Neuronal stem cell (in vitro differentiated cells): ENCODE results near the gene TTLL3. TPM values are rescaled to one million over a fixed set of nuclear protein-coding genes. Genes with fewer than 3 reads are reported as not detected.

Experiments used
- DNase-seq: peaks from one replicate; pipeline ENCODE4 v3.0.0-alpha.2; 2013; ENCODE audit warnings: low spot score
- H2AFZ ChIP-seq: one replicate; pipeline ENCODE4 v1.6.1; 2013; ENCODE audit warnings: mild to moderate bottlenecking, low read length, inconsistent platforms
- H2AK5ac ChIP-seq: 2 replicates; pipeline ENCODE4 v1.6.1; 2013; ENCODE audit warnings: low read depth, mild to moderate bottlenecking, inconsistent platforms, low read length, moderate library complexity, mixed read lengths
- H2BK120ac ChIP-seq: 2 replicates; pipeline ENCODE4 v1.6.1; 2013; ENCODE audit warnings: low read depth, mild to moderate bottlenecking, inconsistent platforms, low read length, moderate library complexity, mixed read lengths
- H2BK12ac ChIP-seq: one replicate; pipeline ENCODE4 v1.6.1; 2013; ENCODE audit warnings: low read length, inconsistent platforms
- H2BK15ac ChIP-seq: 2 replicates; pipeline ENCODE4 v1.6.1; 2013; ENCODE audit warnings: mild to moderate bottlenecking, low read length, inconsistent platforms, mixed read lengths
- H2BK5ac ChIP-seq: one replicate; pipeline ENCODE4 v1.6.1; 2013; ENCODE audit warnings: inconsistent platforms, mild to moderate bottlenecking, low read length, moderate library complexity
- H3K14ac ChIP-seq: one replicate; pipeline ENCODE4 v1.6.1; 2013; ENCODE audit warnings: low read length, inconsistent platforms
- H3K18ac ChIP-seq: 2 replicates; pipeline ENCODE4 v1.6.1; 2013; ENCODE audit warnings: low read length, inconsistent platforms
- H3K23ac ChIP-seq: 2 replicates; pipeline ENCODE4 v1.6.1; 2013; ENCODE audit warnings: low read depth, mild to moderate bottlenecking, mixed read lengths, low read length, inconsistent platforms; ENCODE audit not compliant: poor library complexity
- H3K27ac ChIP-seq: replicated peaks from 3 replicates; pipeline ENCODE4 v1.5.1; 2013; ENCODE audit warnings: low read length, inconsistent platforms
- H3K27me3 ChIP-seq, 3 experiments: 2 replicates each; pipeline ENCODE4 v1.6.1; 2013; ENCODE audit warnings: low read length in 3 of 3, mild to moderate bottlenecking in 2 of 3, inconsistent platforms in 1 of 3, low read depth in 1 of 3, mixed read lengths in 1 of 3, moderate library complexity in 1 of 3; ENCODE audit not compliant: control insufficient read depth in 3 of 3, insufficient read depth in 3 of 3
- H3K36me3 ChIP-seq, 2 donors: replicated peaks in 1 of 2; 2 replicates each; pipeline ENCODE4 v1.6.1; 2013; ENCODE audit warnings: low read length in 2 of 2; ENCODE audit not compliant: control insufficient read depth in 2 of 2, insufficient read depth in 2 of 2
- H3K4ac ChIP-seq: 2 replicates; pipeline ENCODE4 v1.6.1; 2013; ENCODE audit warnings: inconsistent platforms, mild to moderate bottlenecking, low read length, moderate library complexity
- H3K4me1 ChIP-seq, 2 donors: 1 replicate in 1 of 2; 2 replicates in 1 of 2; pipeline ENCODE4 v1.6.1; 2013; ENCODE audit warnings: low read length in 2 of 2, low read depth in 1 of 2; ENCODE audit not compliant: control insufficient read depth in 2 of 2, insufficient read depth in 1 of 2
- H3K4me2 ChIP-seq: one replicate; pipeline ENCODE4 v1.6.1; 2013; ENCODE audit warnings: mild to moderate bottlenecking, low read length, inconsistent platforms; ENCODE audit not compliant: insufficient read depth, poor library complexity, severe bottlenecking
- H3K4me3 ChIP-seq, 2 donors: 2 replicates each; pipeline ENCODE4 v1.5.1; 2013; ENCODE audit warnings: low read length in 2 of 2, mild to moderate bottlenecking in 2 of 2, inconsistent platforms in 1 of 2, moderate library complexity in 1 of 2
- H3K79me1 ChIP-seq: one replicate; pipeline ENCODE4 v1.6.1; 2013; ENCODE audit warnings: low read depth, mild to moderate bottlenecking, inconsistent platforms, low read length, moderate library complexity
- H3K9ac ChIP-seq: one replicate; pipeline ENCODE4 v1.6.1; 2013; ENCODE audit warnings: mild to moderate bottlenecking, low read depth, low read length, inconsistent platforms; ENCODE audit not compliant: poor library complexity
- H3K9me3 ChIP-seq, 2 donors: replicated peaks in 1 of 2; 2 replicates each; pipeline versions ENCODE3 to v1.6.1; 2013; ENCODE audit warnings: low read length in 2 of 2, mild to moderate bottlenecking in 2 of 2, inconsistent platforms in 1 of 2, low read depth in 1 of 2, mixed read lengths in 1 of 2, moderate library complexity in 1 of 2; ENCODE audit not compliant: control insufficient read depth in 2 of 2, insufficient read depth in 1 of 2
- H4K8ac ChIP-seq: one replicate; pipeline ENCODE4 v1.6.1; 2013; ENCODE audit warnings: low read depth, mild to moderate bottlenecking, inconsistent platforms, low read length, moderate library complexity
- H4K91ac ChIP-seq: one replicate; pipeline ENCODE4 v1.6.1; 2013; ENCODE audit warnings: low read length, low read depth, mild to moderate bottlenecking, inconsistent platforms; ENCODE audit not compliant: poor library complexity
- WGBS, 2 donors: extraction: QIAGEN DNeasy Blood & Tissue Kit; methylation state at CpG; one replicate each; pipeline ENCODE4 v1.1.7; 2013; ENCODE audit warnings: missing lambda C conversion rate in 2 of 2, mixed read lengths in 1 of 2; ENCODE audit not compliant: insufficient read length in 2 of 2, insufficient replicate concordance in 1 of 2; ENCODE audit errors: extremely low coverage in 2 of 2; 5-methylcytosine and 5-hydroxymethylcytosine counted together
- polyA plus RNA-seq, 2 experiments: library from polyadenylated mRNA; stranded (reverse); fragments of 200-250 nt; gene quantifications; one replicate each; pipeline ENCODE4 v1.2.3, GENCODE V29; 2013

Gene TTLL3, protein sequence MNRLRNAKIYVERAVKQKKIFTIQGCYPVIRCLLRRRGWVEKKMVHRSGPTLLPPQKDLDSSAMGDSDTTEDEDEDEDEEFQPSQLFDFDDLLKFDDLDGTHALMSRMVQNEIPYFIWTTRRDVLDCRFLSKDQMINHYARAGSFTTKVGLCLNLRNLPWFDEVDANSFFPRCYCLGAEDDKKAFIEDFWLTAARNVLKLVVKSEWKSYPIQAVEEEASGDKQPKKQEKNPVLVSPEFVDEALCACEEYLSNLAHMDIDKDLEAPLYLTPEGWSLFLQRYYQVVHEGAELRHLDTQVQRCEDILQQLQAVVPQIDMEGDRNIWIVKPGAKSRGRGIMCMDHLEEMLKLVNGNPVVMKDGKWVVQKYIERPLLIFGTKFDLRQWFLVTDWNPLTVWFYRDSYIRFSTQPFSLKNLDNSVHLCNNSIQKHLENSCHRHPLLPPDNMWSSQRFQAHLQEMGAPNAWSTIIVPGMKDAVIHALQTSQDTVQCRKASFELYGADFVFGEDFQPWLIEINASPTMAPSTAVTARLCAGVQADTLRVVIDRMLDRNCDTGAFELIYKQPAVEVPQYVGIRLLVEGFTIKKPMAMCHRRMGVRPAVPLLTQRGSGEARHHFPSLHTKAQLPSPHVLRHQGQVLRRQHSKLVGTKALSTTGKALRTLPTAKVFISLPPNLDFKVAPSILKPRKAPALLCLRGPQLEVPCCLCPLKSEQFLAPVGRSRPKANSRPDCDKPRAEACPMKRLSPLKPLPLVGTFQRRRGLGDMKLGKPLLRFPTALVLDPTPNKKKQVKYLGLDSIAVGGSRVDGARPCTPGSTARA
- polyA plus RNA-seq (2013, experiment 1 of 2), result 18.1 TPM
- polyA plus RNA-seq (2013, experiment 2 of 2), result 16.9 TPM

DNA sequence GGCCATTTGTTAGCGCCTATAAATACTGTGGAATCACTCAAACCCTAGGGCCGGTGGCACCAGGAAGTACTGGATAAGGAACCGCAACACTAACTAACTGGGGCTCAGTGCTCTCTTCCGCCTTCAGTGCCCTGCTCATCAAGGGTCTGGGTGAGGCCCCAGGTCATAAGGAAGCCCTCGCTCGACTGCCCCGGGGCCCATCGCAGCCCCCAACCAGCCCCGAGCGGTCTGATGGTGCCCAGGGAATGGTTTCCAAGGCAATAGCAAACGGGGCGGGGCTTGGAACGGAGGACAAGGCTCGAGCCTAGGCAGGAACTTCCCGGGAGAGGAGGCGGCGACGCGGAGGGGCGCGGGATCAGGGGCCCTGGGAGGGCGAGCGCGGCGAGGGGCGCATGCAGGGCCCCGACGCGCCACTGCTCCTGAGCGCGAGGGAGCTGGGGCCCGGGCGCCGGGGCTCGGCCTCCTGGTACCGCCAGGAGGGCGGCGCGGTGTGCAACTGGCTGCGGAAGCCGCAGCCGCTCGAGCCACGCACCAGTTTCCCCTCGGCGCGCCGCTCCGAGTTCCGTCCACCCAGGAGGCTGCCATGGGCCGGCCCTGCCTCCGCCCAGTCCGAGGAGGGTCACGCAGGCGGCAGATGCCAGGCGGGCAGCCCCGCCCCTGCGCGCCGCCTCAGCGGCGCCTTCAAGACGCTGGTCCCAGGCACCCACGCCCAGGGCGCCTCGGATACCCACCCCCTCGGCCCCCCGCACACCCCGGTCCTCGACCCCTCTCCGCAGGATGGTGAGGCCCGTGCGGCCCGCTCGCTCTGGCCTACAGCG is at the start of gene TTLL3:
Gene TTLL3, plus strand, starts transcription at position 648 of the 818 bp plus-strand sequence. CDS start 400 bp downstream, outside the sequence.
- Histone ChIP-seq H3K36me3 (peaks cover 8 to 86% of the 10 kb centered on the region in 2 donors), H2BK12ac (peak within 1 kb of the TSS; percentile 34), H3K18ac (peak within 1 kb of the TSS; percentile 93), H3K9me3 (no peaks in the 10 kb centered on the region), H3K27ac (peak within 1 kb of the TSS; percentile 53), H3K79me1 (peaks cover 4% of the 10 kb centered on the region), H2BK15ac (peak within 1 kb of the TSS; percentile 27), H3K4me2 (peak within 1 kb of the TSS; percentile 75), H3K23ac (no peak within 1 kb of the TSS), H2BK120ac (no peak within 1 kb of the TSS), H3K9ac (peak within 1 kb of the TSS; percentile 88), H3K4me3 (peak within 1 kb of the TSS; percentile 4 to 87), H2AK5ac (peak within 1 kb of the TSS; percentile 59), H2BK5ac (peak within 1 kb of the TSS; percentile 72), H3K4ac (peak within 1 kb of the TSS; percentile 15), H3K27me3 (no peaks in the 10 kb centered on the region), H3K4me1 (peaks cover 0 to 14% of the 10 kb centered on the region in 2 donors), H3K14ac (no peak within 1 kb of the TSS), H4K8ac (no peak within 1 kb of the TSS), H4K91ac (no peak within 1 kb of the TSS), H2AFZ (no peak within 1 kb of the TSS)
- peak; percentile 67 for DNase-seq
- WGBS, 2 donors, result no CpG with 5 or more reads among the region's 76 CpGs

DNA sequence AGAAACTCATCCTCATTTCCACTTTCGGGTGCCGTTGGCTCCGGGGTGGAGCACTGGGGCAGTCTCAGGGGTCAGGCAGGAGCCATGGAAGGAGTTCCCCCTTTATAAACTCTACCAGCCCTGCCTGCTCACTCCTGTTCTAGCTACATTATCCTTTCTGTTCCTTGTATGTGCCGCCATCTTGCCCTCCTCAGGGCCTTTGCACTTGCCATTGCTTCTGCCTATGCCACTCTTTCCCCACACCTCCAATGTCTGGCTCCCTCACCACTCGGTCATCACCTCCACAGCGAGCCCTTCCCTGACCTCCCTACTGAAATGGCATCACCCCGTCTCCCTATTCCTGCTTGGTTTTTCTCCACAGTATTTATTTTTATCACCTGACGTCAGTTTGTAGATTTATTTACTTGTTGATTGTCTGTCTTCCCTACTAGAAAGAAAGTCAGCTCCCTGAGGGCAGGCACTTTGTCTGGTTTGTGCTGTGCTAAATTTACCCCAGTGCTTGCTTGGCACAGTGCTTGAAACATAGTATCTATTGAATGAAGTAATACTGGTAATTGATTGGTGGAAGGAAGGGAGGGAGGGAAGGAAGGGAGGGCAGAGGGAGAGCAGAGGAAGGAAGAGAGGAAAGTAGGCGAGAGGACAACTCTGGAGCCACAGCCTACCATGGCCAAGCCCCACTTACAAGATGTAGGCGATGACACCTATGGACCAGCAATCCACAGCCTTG is 49.1 kb upstream of the TTLL3 start:
- Histone ChIP-seq H3K79me1 (peaks cover 5% of the 10 kb centered on the region), H4K8ac (no peak overlapping the region), H2BK15ac (no peak overlapping the region), H3K4me2 (no peak overlapping the region), H3K27ac (no peak overlapping the region), H3K9me3 (peaks cover 0 to 3% of the 10 kb centered on the region in 2 donors), H3K36me3 (peaks cover 39 to 80% of the 10 kb centered on the region in 2 donors), H4K91ac (no peak overlapping the region), H2BK120ac (no peak overlapping the region), H3K4ac (no peak overlapping the region), H2AK5ac (no peak overlapping the region), H3K14ac (no peak overlapping the region), H2AFZ (no peak overlapping the region), H3K4me1 (peaks cover 0 to 2% of the 10 kb centered on the region in 2 donors), H3K27me3 (no peaks in the 10 kb centered on the region), H3K4me3 (no peak overlapping the region), H3K9ac (no peak overlapping the region), H3K23ac (no peak overlapping the region), H2BK12ac (no peak overlapping the region), H2BK5ac (no peak overlapping the region), H3K18ac (no peak overlapping the region)
- DNase-seq, result no peak
- no CpG with 5 or more reads among the region's 10 CpGs for WGBS, 2 donors

DNA sequence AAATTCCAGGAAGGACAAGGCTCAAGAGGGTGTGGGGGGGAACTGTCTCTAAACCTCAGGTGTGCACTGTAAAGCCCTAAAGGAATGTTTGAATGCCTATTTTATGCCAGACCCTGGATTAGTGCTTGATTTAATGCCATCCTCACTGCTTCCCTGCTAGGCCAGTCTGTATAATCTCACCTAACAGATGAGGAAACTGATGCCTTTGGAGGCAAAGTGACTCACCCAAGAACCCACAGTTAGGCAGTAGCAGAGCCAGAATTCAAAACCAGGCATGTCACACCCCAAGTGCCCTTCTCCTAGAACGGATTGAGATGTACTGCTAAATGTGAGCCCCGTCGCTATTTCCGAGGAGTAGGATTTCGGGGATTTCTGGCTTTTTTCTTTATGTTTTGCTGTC is 48.1 kb upstream of the TTLL3 start:
- H3K4me2 ChIP-seq, result no peak overlapping the region
- no peak overlapping the region for H2AFZ ChIP-seq
- H3K9me3 ChIP-seq, result peaks cover 0 to 3% of the 10 kb centered on the region in 2 donors
- H3K4ac ChIP-seq, result no peak overlapping the region
- no peak overlapping the region for H2BK15ac ChIP-seq
- no peak overlapping the region for H4K8ac ChIP-seq
- no CpG with 5 or more reads among the region's 5 CpGs for WGBS, 2 donors
- peaks cover 34 to 72% of the 10 kb centered on the region in 2 donors for H3K36me3 ChIP-seq
- H3K23ac ChIP-seq, result no peak overlapping the region
- H2BK120ac ChIP-seq, result no peak overlapping the region
- peaks cover 2% of the 10 kb centered on the region for H3K79me1 ChIP-seq
- H4K91ac ChIP-seq, result no peak overlapping the region
- H2BK12ac ChIP-seq, result no peak overlapping the region
- H3K14ac ChIP-seq, result no peak overlapping the region
- no peak overlapping the region for H2AK5ac ChIP-seq
- H3K27ac ChIP-seq, result no peak overlapping the region
- no peak for DNase-seq
- no peak overlapping the region for H3K9ac ChIP-seq
- no peak overlapping the region for H3K4me3 ChIP-seq
- no peaks in the 10 kb centered on the region for H3K27me3 ChIP-seq
- no peak overlapping the region for H3K18ac ChIP-seq
- H2BK5ac ChIP-seq, result no peak overlapping the region
- H3K4me1 ChIP-seq, result peaks cover 0 to 3% of the 10 kb centered on the region in 2 donors
